ENCODE results near the gene UGT1A3. TPM values are rescaled to one million over a fixed set of nuclear protein-coding genes. Genes with fewer than 3 reads are reported as not detected.

The UGT1A3 gene
- 10 to 100 TPM in 1 of 2 donors, not detected in 1; 18.2 TPM for total RNA-seq
- polyA plus RNA-seq = 10 to 100 TPM in 1 of 2 donors, 1 to 10 TPM in 1; 7.0 to 61.6 TPM

- Histone ChIP-seq H3K4me3 (ENCODE audit: low read depth in 1 of 3, low read length in 3 of 3) (peak within 1 kb of the TSS in 2 of 3 donors; percentile 24 to 32), H3K36me3 (ENCODE audit: control insufficient read depth in 4 of 4, insufficient read depth in 3 of 4, low read depth in 1 of 4, low read length in 3 of 4) (peaks cover 0 to 3% (median 0%) of the 10 kb centered on the region in 4 donors), H3K9me3 (ENCODE audit: control insufficient read depth in 4 of 4, low read length in 3 of 4) (no peaks in the 10 kb centered on the region), H3K4me1 (ENCODE audit: control insufficient read depth in 4 of 4, insufficient read depth in 4 of 4, low read length in 3 of 4) (peaks cover 4 to 32% (median 8%) of the 10 kb centered on the region in 4 donors), H3K27me3 (ENCODE audit: control insufficient read depth in 4 of 4, insufficient read depth in 4 of 4, low read length in 3 of 4) (no peaks in the 10 kb centered on the region), H3K27ac (ENCODE audit: low read depth in 1 of 2, low read length in 2 of 2) (peak within 1 kb of the TSS; percentile 62 to 66), H3K9ac (ENCODE audit: low read depth in 1 of 2, low read length in 2 of 2) (peak within 1 kb of the TSS in 1 of 2 donors; percentile 47)
- DNase-seq (ENCODE audit: low spot score) = no peak
- WGBS = 33% methylated on average over 8 of the region's 8 CpGs
- TF ChIP-seq JUND (IDR thresholded peaks at IDR 0.05) (peak; percentile 95 to 96), ZBTB33 (IDR thresholded peaks at IDR 0.05) (peak; percentile 24), GABPA (IDR thresholded peaks at IDR 0.05 in 1 of 2, conservative IDR thresholded peaks at IDR 0.05 in 1 of 2) (no peak), FOXA2 (IDR thresholded peaks at IDR 0.05) (no peak), SP1 (IDR thresholded peaks at IDR 0.05) (peak; percentile 69), ATF3 (IDR thresholded peaks at IDR 0.05) (peak; percentile 76), YY1 (IDR thresholded peaks at IDR 0.05) (peak; percentile 18), FOXA1 (IDR thresholded peaks at IDR 0.05) (no peak), RXRA (IDR thresholded peaks at IDR 0.05) (peak; percentile 91), MAX (IDR thresholded peaks at IDR 0.05) (no peak), REST (IDR thresholded peaks at IDR 0.05) (no peak), EGR1 (IDR thresholded peaks at IDR 0.05; ENCODE audit: low read depth in 2 of 2) (peak in 1 of 2 donors; percentile 70), HNF4A (conservative IDR thresholded peaks at IDR 0.05) (peak; percentile 43 to 68), HNF4G (IDR thresholded peaks at IDR 0.05) (peak; percentile 12), CTCF (IDR thresholded peaks at IDR 0.05; ENCODE audit: low read depth, low read length, missing input control) (no peak), NR2F2 (IDR thresholded peaks at IDR 0.05) (no peak), RAD21 (IDR thresholded peaks at IDR 0.05) (peak in 1 of 2 donors; percentile 30)
These were observed at the start of gene UGT1A3 for GRCh38 chr2:233728723-233729301. Gene UGT1A3 (plus strand): TSS chr2:233729042. CDS start chr2:233729127, 85 bp downstream.

All from liver (tissue), 9 donors.